ENCODE data around the gene UBXN10. TPM values are rescaled to one million over a fixed set of nuclear protein-coding genes. Genes with fewer than 3 reads are reported as not detected.

The UBXN10 gene
- total RNA-seq, 6 experiments from 2014 or later, result 0.35 to 2.5 (median 1.8) TPM

DNA sequence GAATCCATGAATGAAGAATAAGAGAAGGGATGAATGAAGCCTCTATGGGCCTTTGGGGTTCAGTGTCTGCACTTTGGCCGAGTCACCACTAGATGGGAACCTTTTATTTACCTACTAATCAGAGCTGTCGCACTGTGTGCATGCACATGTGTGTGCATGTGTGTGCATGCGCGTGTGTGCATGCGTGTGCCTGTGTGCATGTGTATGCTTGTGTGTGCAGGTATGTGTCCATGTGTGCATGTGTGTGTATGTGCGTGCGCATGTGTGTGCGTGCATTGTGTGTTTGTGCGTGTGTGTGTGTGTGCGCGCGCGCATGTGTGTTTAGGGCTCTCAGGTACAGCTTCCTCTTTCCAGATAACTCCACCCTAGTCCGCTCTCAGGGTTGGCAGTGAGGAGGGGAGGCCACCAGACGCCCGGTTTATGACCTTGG is 20.4 kb upstream of the UBXN10 start:
- Histone ChIP-seq H3K27ac (no peak overlapping the region), H3K4me3 (no peak overlapping the region), H3K4me1 (no peaks in the 10 kb centered on the region), H3K36me3 (no peaks in the 10 kb centered on the region), H3K27me3 (no peaks in the 10 kb centered on the region), H3K9me3 (no peaks in the 10 kb centered on the region)
- DNase-seq, result no peak
- 83% methylated on average over 14 of the region's 16 CpGs for WGBS (ENCODE audit: insufficient coverage, low coverage, low lambda C conversion rate, missing lambda C conversion rate)
- TF ChIP-seq POLR2A (IDR thresholded peaks at IDR 0.05), result no peak
- TF ChIP-seq, protein P1, sequence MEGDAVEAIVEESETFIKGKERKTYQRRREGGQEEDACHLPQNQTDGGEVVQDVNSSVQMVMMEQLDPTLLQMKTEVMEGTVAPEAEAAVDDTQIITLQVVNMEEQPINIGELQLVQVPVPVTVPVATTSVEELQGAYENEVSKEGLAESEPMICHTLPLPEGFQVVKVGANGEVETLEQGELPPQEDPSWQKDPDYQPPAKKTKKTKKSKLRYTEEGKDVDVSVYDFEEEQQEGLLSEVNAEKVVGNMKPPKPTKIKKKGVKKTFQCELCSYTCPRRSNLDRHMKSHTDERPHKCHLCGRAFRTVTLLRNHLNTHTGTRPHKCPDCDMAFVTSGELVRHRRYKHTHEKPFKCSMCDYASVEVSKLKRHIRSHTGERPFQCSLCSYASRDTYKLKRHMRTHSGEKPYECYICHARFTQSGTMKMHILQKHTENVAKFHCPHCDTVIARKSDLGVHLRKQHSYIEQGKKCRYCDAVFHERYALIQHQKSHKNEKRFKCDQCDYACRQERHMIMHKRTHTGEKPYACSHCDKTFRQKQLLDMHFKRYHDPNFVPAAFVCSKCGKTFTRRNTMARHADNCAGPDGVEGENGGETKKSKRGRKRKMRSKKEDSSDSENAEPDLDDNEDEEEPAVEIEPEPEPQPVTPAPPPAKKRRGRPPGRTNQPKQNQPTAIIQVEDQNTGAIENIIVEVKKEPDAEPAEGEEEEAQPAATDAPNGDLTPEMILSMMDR (IDR thresholded peaks at IDR 0.05), result peak; percentile 29 to 43 (median 36)
- peak; percentile 20 to 62 (median 40) for ATAC-seq
- intact Hi-C loops (cut with DNase I), result loop anchor here in 1 of 2 donors (10.0 kb wide), 1 partner anchor 191 kb away; the partner anchor contains the start of gene PLA2G2A

- H3K27ac ChIP-seq, result no peak overlapping the region
- H3K4me1 ChIP-seq, result no peaks in the 10 kb centered on the region
- intact Hi-C loops (cut with DNase I), result loop anchor here in 1 of 2 donors (10.0 kb wide), 1 partner anchor 191 kb away; the partner anchor contains the start of gene PLA2G2A
- ATAC-seq (no peak), DNase-seq (no peak)
- 20% methylated on average over 3 of the region's 17 CpGs for WGBS (ENCODE audit: insufficient coverage, low coverage, low lambda C conversion rate, missing lambda C conversion rate)
- H3K4me3 ChIP-seq, result no peak overlapping the region
- TF ChIP-seq, protein P1 (IDR thresholded peaks at IDR 0.05), result no peak
- no peak for TF ChIP-seq POLR2A (IDR thresholded peaks at IDR 0.05)
- H3K36me3 ChIP-seq, result no peaks in the 10 kb centered on the region
- no peaks in the 10 kb centered on the region for H3K9me3 ChIP-seq
- H3K27me3 ChIP-seq, result no peaks in the 10 kb centered on the region
These were observed 19.8 kb upstream of the UBXN10 start for GRCh38 chr1:20166051-20166450.

DNA sequence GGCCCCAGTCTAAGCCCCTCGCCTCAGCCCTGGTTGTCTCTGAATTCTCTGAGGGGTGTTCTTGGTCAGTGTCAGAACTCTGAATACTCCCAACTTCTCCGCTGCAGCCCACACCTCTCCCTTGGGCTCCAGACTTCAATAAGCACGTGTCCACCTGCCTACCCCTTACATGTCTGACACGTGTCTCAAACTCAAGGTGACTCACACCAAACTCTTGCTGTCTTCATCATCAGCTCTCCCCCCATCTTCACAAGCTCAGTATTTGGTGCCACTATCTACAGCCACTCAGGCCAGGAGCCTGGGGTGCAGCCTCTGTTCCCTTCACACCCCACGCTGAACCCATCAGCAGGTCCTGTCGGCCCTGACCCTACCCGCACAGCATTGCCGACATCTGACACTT is 18.8 kb upstream of the UBXN10 start:
- H3K27ac ChIP-seq, result no peak overlapping the region
- peaks cover 0 to 1% (median 0%) of the 10 kb centered on the region in 4 donors for H3K4me1 ChIP-seq
- no peak overlapping the region for H3K4me3 ChIP-seq
- no peaks in the 10 kb centered on the region for H3K27me3 ChIP-seq
- 91% methylated on average over 6 of the region's 8 CpGs for WGBS (ENCODE audit: insufficient coverage, low coverage, low lambda C conversion rate, missing lambda C conversion rate)
- DNase-seq (no peak), ATAC-seq (no peak)
- TF ChIP-seq, protein P1 (IDR thresholded peaks at IDR 0.05), result no peak
- no peak for TF ChIP-seq POLR2A (IDR thresholded peaks at IDR 0.05)
- no peaks in the 10 kb centered on the region for H3K9me3 ChIP-seq
- intact Hi-C loops (cut with DNase I), result loop anchor here in 1 of 2 donors (10.0 kb wide), 1 partner anchor 192 kb away; the partner anchor contains the start of gene PLA2G2A
- no peaks in the 10 kb centered on the region for H3K36me3 ChIP-seq

- Histone ChIP-seq H3K27ac (no peak overlapping the region), H3K4me1 (peaks cover 0 to 5% (median 0%) of the 10 kb centered on the region in 4 donors), H3K4me3 (no peak overlapping the region), H3K27me3 (no peaks in the 10 kb centered on the region), H3K9me3 (no peaks in the 10 kb centered on the region), H3K36me3 (no peaks in the 10 kb centered on the region)
- DNase-seq, result no peak
- ATAC-seq, result no peak
- TF ChIP-seq POLR2A (IDR thresholded peaks at IDR 0.05), result no peak
- TF ChIP-seq, protein P1 (IDR thresholded peaks at IDR 0.05), result no peak
- intact Hi-C loops (cut with DNase I), result loop anchor here in 1 of 2 donors (10.0 kb wide), 1 partner anchor 194 kb away; the partner anchor contains the start of gene PLA2G2A
- 79% methylated on average over 7 of the region's 9 CpGs for WGBS (ENCODE audit: insufficient coverage, low coverage, low lambda C conversion rate, missing lambda C conversion rate)
These were observed 17.1 kb upstream of the UBXN10 start for GRCh38 chr1:20168564-20169491.
